AG09309 (cell line): ENCODE data around the gene WFDC1.

Experiments
- DNase-seq: peaks from one replicate; pipeline ENCODE4 v3.0.0-alpha.2; 2010; ENCODE audit warnings: low read depth
- H3K4me3 ChIP-seq: 2 replicates; pipeline ENCODE4 v1.5.1; 2011; ENCODE audit warnings: mild to moderate bottlenecking, low read depth, low read length, moderate library complexity; ENCODE audit not compliant: control insufficient read depth
- TF ChIP-seq, protein P1 (sequence below): IDR thresholded peaks from 2 replicates; pipeline ENCODE4 v1.5.1; 2011; ENCODE audit warnings: mild to moderate bottlenecking, low read depth, low read length, inconsistent platforms; ENCODE audit not compliant: insufficient read depth, control insufficient read depth; ENCODE audit errors: missing control alignments

Gene WFDC1

DNA sequence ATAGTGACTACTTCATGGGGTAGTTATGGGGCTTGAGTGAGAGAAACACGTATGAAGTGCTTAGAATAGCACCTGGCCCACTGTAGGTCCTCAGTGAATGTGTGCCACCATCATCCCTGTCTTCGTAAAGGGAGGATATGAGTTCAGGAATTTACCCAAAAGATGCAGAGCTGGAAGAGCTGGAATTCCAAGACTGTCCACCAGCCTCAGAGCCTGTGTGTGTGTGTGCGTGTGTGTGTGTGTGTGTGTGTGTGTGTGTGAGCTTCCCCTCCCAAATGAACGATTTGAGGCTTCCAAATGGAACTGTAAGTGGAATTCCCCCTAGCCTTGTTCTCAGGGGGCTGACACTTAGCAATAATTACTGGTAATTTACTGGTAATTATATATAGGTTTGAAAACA lies 27.3 kb downstream of the WFDC1 start:
- no peak overlapping the region for H3K4me3 ChIP-seq
- TF ChIP-seq, protein P1, sequence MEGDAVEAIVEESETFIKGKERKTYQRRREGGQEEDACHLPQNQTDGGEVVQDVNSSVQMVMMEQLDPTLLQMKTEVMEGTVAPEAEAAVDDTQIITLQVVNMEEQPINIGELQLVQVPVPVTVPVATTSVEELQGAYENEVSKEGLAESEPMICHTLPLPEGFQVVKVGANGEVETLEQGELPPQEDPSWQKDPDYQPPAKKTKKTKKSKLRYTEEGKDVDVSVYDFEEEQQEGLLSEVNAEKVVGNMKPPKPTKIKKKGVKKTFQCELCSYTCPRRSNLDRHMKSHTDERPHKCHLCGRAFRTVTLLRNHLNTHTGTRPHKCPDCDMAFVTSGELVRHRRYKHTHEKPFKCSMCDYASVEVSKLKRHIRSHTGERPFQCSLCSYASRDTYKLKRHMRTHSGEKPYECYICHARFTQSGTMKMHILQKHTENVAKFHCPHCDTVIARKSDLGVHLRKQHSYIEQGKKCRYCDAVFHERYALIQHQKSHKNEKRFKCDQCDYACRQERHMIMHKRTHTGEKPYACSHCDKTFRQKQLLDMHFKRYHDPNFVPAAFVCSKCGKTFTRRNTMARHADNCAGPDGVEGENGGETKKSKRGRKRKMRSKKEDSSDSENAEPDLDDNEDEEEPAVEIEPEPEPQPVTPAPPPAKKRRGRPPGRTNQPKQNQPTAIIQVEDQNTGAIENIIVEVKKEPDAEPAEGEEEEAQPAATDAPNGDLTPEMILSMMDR, result no peak
- DNase-seq, result no peak

DNA sequence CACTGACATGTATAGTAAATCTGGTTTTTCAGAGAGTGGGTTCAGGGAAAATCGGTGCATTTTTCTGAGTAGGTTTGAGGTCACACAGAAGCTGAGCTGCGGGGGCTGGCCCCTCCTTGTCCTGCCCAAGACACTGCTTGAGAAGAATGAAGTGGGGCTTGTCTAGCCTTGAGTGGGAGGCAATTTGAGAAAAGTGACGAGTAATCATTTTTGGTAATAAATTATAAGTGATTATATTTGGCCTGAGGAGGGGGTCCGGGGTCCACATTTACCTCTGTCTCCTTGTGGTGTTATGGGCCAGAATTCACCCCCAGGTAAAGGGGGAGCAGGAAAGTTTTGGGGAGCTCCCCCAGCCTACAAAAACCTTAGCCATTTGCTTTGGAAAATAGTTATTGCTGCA lies 28.1 kb downstream of the WFDC1 start:
- TF ChIP-seq, protein P1, result no peak
- no peak for DNase-seq
- no peak overlapping the region for H3K4me3 ChIP-seq

DNA sequence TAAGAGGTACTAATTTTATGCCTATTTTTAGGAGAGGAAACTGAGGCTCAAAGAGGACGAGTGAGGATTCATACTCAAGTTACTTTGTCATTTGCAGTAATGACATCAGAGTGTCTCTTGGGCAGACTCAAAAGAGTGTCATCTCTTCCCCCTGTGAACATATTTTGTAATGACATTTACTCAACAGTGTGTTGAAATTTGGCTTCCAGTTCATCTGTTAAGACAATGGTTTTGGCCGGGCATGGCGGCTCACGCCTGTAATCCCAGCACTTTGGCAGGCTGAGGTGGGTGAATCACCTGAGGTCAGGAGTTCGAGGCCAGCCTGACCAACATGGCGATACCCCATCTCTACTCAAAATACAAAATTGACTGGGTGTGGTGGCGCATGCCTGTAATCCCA lies 28.9 kb downstream of the WFDC1 start:
- TF ChIP-seq, protein P1, result no peak
- no peak for DNase-seq
- H3K4me3 ChIP-seq, result no peak overlapping the region

DNA sequence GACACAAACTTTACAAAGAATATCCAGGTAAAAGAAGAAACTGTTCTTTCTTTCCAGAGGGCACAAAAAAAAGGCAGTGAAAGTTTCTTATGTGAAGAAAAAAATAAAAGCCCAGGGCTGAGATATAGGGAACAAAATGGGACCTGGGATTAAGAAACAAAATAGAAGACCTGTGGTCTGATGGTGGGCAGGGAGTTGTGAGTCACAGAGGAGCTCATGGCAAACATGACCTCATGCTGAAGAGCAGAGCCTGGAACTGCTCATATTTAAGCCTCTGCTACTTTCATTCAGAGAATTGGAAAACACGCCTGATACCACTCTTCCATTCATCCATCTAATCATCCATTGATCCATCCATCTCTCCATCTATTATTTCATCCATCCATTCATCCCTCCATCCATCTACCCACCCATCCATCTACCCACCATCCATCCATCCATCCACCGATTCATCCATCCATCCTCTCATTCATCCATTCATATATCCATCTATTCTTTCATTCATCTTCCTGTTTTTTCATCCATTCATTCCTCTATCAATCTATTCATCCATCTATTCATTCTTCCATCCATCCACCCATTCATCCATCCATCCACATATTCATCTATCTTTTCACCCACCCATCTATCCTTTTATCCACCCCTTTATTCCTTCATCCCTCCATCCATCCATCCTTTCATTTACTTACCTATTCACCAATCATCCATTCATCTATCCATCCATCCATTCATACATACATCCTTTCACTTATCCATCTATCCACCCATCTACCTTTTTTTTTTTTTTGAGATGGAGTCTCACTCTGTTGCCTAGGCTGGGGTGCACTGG lies 30.0 kb downstream of the WFDC1 start:
- no peak overlapping the region for H3K4me3 ChIP-seq
- TF ChIP-seq, protein P1, result no peak
- no peak for DNase-seq

DNA sequence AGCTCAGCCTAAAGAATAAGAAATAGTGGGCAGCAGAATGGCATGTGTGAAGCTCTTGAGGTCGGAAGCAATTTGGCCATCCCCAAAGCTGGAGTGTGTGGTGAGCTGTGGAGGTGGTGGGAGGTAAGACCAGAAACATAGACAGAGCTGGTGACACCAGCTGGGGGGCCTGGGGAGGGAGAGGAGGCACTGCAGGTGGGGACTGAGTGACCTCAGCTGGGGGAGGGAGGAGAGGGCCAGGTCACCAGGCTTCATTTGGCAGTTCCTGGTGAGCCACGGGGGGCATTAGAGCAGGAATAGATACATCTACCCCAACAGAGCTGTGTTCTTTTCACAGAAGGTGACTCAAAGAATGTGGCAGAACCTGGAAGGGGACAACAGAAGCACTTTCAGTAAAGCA lies 31.9 kb downstream of the WFDC1 start:
- TF ChIP-seq, protein P1, result no peak
- no peak for DNase-seq
- no peak overlapping the region for H3K4me3 ChIP-seq

DNA sequence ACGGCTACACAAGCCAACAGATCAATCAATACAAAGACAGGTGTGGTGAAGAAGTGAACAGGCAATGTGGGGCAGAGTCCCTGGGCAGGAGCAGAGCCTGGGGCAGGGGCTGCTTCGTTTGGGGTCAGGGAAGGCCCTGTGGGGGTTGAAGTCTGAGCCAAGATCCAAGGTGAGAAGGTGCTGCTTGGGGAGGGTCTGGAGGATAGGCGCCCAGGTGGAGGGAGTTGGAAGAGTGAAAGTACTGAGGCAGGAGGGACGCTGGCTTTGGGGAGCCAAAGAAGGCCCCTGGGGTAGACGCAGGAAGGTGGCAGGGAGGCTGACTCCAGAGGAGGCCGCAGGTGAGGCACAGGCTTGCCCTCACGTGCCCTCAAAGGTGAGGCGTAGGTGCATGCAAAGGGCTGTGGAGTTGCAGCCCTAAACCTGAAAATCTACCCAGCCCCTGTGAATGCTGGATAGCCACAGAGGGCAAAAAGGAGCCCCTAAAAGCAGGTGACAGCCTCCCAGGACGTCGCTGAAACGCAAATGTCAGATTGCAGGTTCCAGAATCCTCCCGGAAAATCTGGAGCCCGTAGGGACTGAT lies 33.3 kb downstream of the WFDC1 start:
- no peak overlapping the region for H3K4me3 ChIP-seq
- no peak for DNase-seq
- TF ChIP-seq, protein P1, result no peak
